Smooth muscle cell (in vitro differentiated cells): ENCODE measurements around the gene MS4A15. TPM values are rescaled to one million over a fixed set of nuclear protein-coding genes. Genes with fewer than 3 reads are reported as not detected.

Source experiments
- DNase-seq: peaks from one replicate; lab custom pipeline; 2025; ENCODE audit not compliant: unreplicated experiment; lab: John Stamatoyannopoulos, UW
- H2AFZ ChIP-seq: fragments of 200-600 bp; sonication (generic); 2 replicates; pipeline ENCODE4 v1.6.0; 2016; ENCODE audit warnings: antibody characterized with exemption, low read depth, mild to moderate bottlenecking
- H3F3A ChIP-seq: fragments of 200-600 bp; sonication (generic); 2 replicates; pipeline ENCODE4 v1.6.0; 2017; ENCODE audit warnings: antibody characterized with exemption, low read depth
- H3K27ac ChIP-seq: fragments of 200-600 bp; sonication (generic); 2 replicates; pipeline ENCODE4 v1.5.1; 2016; ENCODE audit warnings: low read depth, mild to moderate bottlenecking
- H3K27me3 ChIP-seq: fragments of 200-600 bp; sonication (generic); 2 replicates; pipeline ENCODE4 v1.6.1; 2016; ENCODE audit warnings: low read depth, mild to moderate bottlenecking
- H3K36me3 ChIP-seq: fragments of 200-600 bp; sonication (generic); 2 replicates; pipeline ENCODE4 v1.5.1; 2016; ENCODE audit warnings: low read depth
- H3K4me1 ChIP-seq: fragments of 200-600 bp; sonication (generic); 2 replicates; pipeline ENCODE4 v1.5.1; 2016; ENCODE audit warnings: low read depth
- H3K4me2 ChIP-seq: fragments of 200-600 bp; sonication (generic); 2 replicates; pipeline ENCODE4 v1.6.0; 2016; ENCODE audit warnings: mild to moderate bottlenecking
- H3K4me3 ChIP-seq: fragments of 200-600 bp; sonication (generic); 2 replicates; pipeline ENCODE4 v1.5.1; 2016; ENCODE audit warnings: mild to moderate bottlenecking
- H3K79me2 ChIP-seq: fragments of 200-600 bp; sonication (generic); 2 replicates; pipeline ENCODE4 v1.6.0; 2016; ENCODE audit warnings: low read depth, mild to moderate bottlenecking
- H3K9ac ChIP-seq: fragments of 200-600 bp; sonication (generic); 2 replicates; pipeline ENCODE4 v1.6.0; 2016; ENCODE audit warnings: low read depth
- H3K9me3 ChIP-seq: fragments of 200-600 bp; sonication (generic); replicated peaks from 2 replicates; pipeline ENCODE4 v1.5.1; 2016; ENCODE audit warnings: low read depth
- H4K20me1 ChIP-seq: fragments of 200-600 bp; sonication (generic); 2 replicates; pipeline ENCODE4 v1.6.0; 2016; ENCODE audit warnings: low read depth
- CTCF ChIP-seq: fragments of 200-600 bp; sonication (generic); IDR thresholded peaks from 2 replicates; pipeline ENCODE4 v1.5.1; 2017; ENCODE audit warnings: borderline replicate concordance, mild to moderate bottlenecking, antibody characterized with exemption; ENCODE audit not compliant: insufficient read depth, poor library complexity, severe bottlenecking
- WGBS: methylation state at CpG from one replicate; pipeline ENCODE4 v1.1.7; 2016; ENCODE audit warnings: low lambda C conversion rate; 5-methylcytosine and 5-hydroxymethylcytosine counted together
- polyA plus RNA-seq: library from polyadenylated mRNA; unstranded; fragments of >200 nt; fragmentation: Nextera tagmentation; extraction: Ambion mirVana; gene quantifications from 2 replicates; pipeline ENCODE4 v1.2.1, GENCODE V29; 2016
- total RNA-seq: library from RNA; depleted of rRNA; stranded (reverse); fragments of >200 nt; gene quantifications from 2 replicates; pipeline ENCODE4 v1.2.3, GENCODE V29; 2014

MS4A15 gene
- total and polyA plus RNA-seq, 2 experiments from 2014 or later: not detected

GRCh38 chr11:60810151-60810550 is 53.5 kb downstream of the MS4A15 start:
- Histone ChIP-seq H4K20me1 (no peaks in the 10 kb centered on the region), H3K79me2 (no peaks in the 10 kb centered on the region), H3K27ac (no peak overlapping the region), H3K4me1 (no peaks in the 10 kb centered on the region), H3K36me3 (no peaks in the 10 kb centered on the region), H3K9me3 (no peaks in the 10 kb centered on the region), H3F3A (no peaks in the 10 kb centered on the region), H3K4me3 (no peak overlapping the region), H3K9ac (no peak overlapping the region), H3K27me3 (no peaks in the 10 kb centered on the region), H3K4me2 (no peak overlapping the region), H2AFZ (no peak overlapping the region)
- DNase-seq: no peak
- 85% methylated on average over 4 of the region's 4 CpGs for WGBS
- no peak for TF ChIP-seq CTCF

- H4K20me1 ChIP-seq: no peaks in the 10 kb centered on the region
- H3K27ac ChIP-seq: no peak overlapping the region
- H3K4me2 ChIP-seq: no peak overlapping the region
- no peak overlapping the region for H3K4me3 ChIP-seq
- no peak for DNase-seq
- H2AFZ ChIP-seq: no peak overlapping the region
- H3K9ac ChIP-seq: no peak overlapping the region
- WGBS: 78% methylated on average over 8 of the region's 8 CpGs
- H3F3A ChIP-seq: no peaks in the 10 kb centered on the region
- H3K79me2 ChIP-seq: no peaks in the 10 kb centered on the region
- H3K36me3 ChIP-seq: no peaks in the 10 kb centered on the region
- TF ChIP-seq CTCF: no peak
- H3K9me3 ChIP-seq: no peaks in the 10 kb centered on the region
- H3K27me3 ChIP-seq: no peaks in the 10 kb centered on the region
- H3K4me1 ChIP-seq: no peaks in the 10 kb centered on the region
These were observed 53.9 kb downstream of the MS4A15 start for GRCh38 chr11:60810569-60810968.

GRCh38 chr11:60813324-60813723 is 56.7 kb downstream of the MS4A15 start:
- no peak for TF ChIP-seq CTCF

GRCh38 chr11:60814112-60814511 is 57.4 kb downstream of the MS4A15 start:
- no peak for TF ChIP-seq CTCF
- Histone ChIP-seq H4K20me1 (no peaks in the 10 kb centered on the region), H3K36me3 (no peaks in the 10 kb centered on the region), H2AFZ (no peak overlapping the region), H3K79me2 (no peaks in the 10 kb centered on the region), H3K9me3 (peaks cover 8% of the 10 kb centered on the region), H3K4me2 (no peak overlapping the region), H3K9ac (no peak overlapping the region), H3K4me3 (no peak overlapping the region), H3K4me1 (no peaks in the 10 kb centered on the region), H3K27me3 (no peaks in the 10 kb centered on the region), H3K27ac (no peak overlapping the region), H3F3A (no peaks in the 10 kb centered on the region)
- 71% methylated on average over 2 of the region's 2 CpGs for WGBS
- DNase-seq: no peak

More at GRCh38 chr11:60813324-60813723, 56.7 kb downstream of the MS4A15 start:
- no peaks in the 10 kb centered on the region for H4K20me1 ChIP-seq
- no peaks in the 10 kb centered on the region for H3K4me1 ChIP-seq
- no peak overlapping the region for H3K4me2 ChIP-seq
- no peak overlapping the region for H3K4me3 ChIP-seq
- H3K9ac ChIP-seq: no peak overlapping the region
- H3F3A ChIP-seq: no peaks in the 10 kb centered on the region
- H2AFZ ChIP-seq: no peak overlapping the region
- H3K9me3 ChIP-seq: peaks cover 8% of the 10 kb centered on the region
- WGBS: 92% methylated on average over 1 of the region's 1 CpG
- H3K27ac ChIP-seq: no peak overlapping the region
- no peaks in the 10 kb centered on the region for H3K27me3 ChIP-seq
- H3K79me2 ChIP-seq: no peaks in the 10 kb centered on the region
- no peaks in the 10 kb centered on the region for H3K36me3 ChIP-seq
- DNase-seq: no peak
